ENCODE data around the gene APBB1IP.

DNA sequence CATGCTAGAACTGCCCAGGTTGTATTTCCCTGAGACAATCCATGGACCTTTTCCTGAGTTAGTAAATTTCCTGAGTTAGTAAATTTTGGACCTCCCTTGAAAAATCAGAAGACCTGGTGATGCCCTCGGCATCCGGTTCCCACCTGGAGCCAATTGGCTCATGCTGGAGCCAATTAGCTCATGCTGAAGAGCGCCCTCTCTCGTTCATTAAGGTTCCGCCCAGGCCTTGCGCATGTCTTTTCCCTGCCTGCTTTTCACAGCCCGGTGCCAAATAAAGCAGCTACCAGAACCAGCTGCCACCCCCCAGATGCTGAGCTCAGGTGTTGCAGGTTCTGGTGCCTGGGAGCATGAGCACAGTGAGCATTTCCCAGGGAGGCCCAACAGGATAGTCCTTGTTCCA lies 96.2 kb downstream of the APBB1IP start:
- TF ChIP-seq YY1 (IDR thresholded peaks at IDR 0.05; ENCODE audit: insufficient read depth, insufficient read length) (no peak), SUZ12 (IDR thresholded peaks at IDR 0.05; ENCODE audit: extremely low read depth, insufficient read depth, insufficient read length) (no peak)
